ENCODE data around the gene ARHGEF9.

- TF ChIP-seq CTCF (conservative IDR thresholded peaks at IDR 0.05; ENCODE audit: low read depth, low read length) (no peak), EZH2phosphoT487 (IDR thresholded peaks at IDR 0.05; ENCODE audit: borderline replicate concordance, low read length) (no peak), EZH2 (IDR thresholded peaks at IDR 0.05; ENCODE audit: low read length, unreplicated experiment) (no peak)
These were observed 127.2 kb downstream of the ARHGEF9 start for GRCh38 chrX:63657821-63658220.
